PC-9 (cell line): Measurements from ENCODE around the gene BRF1.

Experiments used
- CTCF ChIP-seq: fragments of 200-600 bp; sonication (generic); conservative IDR thresholded peaks from 2 replicates; pipeline ENCODE4 v1.6.1; 2017; ENCODE audit warnings: mixed run types, antibody characterized with exemption, mild to moderate bottlenecking, moderate library complexity
- EZH2 ChIP-seq: fragments of 200-600 bp; sonication (generic); IDR thresholded peaks from 2 replicates; pipeline ENCODE4 v1.8.0; 2017; ENCODE audit warnings: antibody characterized with exemption, low read depth

- TF ChIP-seq CTCF (no peak), EZH2 (no peak)
Measured at GRCh38 chr14:105206873-105207272, 93.9 kb downstream of the BRF1 start.
